DMS 273 (cell line): ENCODE measurements around the gene LPCAT3.
A peak's percentile ranks its signal among the peaks of the same experiment; 100 is the strongest.
"Not testable (repeated sequence)": the region's sequence is repeated elsewhere in the genome, so short reads cannot be mapped to it uniquely, and the experiment has no call there.

Experiments
- DNase-seq: peaks from one replicate; lab custom pipeline; 2025; ENCODE audit not compliant: unreplicated experiment; lab: John Stamatoyannopoulos, UW

LPCAT3 gene, protein sequence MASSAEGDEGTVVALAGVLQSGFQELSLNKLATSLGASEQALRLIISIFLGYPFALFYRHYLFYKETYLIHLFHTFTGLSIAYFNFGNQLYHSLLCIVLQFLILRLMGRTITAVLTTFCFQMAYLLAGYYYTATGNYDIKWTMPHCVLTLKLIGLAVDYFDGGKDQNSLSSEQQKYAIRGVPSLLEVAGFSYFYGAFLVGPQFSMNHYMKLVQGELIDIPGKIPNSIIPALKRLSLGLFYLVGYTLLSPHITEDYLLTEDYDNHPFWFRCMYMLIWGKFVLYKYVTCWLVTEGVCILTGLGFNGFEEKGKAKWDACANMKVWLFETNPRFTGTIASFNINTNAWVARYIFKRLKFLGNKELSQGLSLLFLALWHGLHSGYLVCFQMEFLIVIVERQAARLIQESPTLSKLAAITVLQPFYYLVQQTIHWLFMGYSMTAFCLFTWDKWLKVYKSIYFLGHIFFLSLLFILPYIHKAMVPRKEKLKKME

DNA sequence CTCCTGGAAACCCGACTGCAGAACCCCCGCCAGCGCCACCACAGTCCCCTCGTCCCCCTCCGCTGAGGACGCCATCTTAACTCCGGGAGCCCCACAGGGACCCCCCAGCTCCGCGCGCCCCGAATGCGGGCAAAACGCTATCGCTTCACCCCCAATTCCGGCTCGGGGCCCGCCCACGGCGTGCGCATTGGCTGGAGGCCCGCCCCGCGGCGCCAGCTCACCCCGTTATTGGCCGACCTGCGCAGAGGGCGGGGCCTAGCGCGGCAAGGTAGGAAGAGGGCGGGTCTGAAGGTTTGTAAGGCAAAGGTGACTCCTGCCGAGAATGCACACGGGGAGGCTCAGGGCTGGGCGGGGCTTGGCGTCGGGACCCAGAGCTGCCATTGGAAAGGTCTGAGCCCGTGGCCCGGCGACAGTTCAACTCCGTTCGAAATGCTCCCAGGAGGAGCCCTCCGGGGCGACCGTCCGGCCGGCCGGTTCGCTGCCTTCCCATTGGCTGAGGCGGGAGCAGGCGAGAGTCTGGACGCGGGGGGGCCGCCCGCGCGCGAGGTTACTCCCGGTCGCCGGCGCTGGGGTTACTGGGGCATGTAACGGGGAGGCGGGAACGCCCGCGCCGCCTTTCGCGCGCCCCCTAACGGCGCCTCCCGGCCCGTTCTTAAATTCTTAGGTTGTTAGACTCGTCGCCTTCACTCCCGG lies at the start of gene LPCAT3:
LPCAT3 (minus strand) TSS at position 127 of the 693 bp plus-strand sequence; CDS start at position 75, 52 bp downstream.
- DNase-seq: peak; percentile 96

DNA sequence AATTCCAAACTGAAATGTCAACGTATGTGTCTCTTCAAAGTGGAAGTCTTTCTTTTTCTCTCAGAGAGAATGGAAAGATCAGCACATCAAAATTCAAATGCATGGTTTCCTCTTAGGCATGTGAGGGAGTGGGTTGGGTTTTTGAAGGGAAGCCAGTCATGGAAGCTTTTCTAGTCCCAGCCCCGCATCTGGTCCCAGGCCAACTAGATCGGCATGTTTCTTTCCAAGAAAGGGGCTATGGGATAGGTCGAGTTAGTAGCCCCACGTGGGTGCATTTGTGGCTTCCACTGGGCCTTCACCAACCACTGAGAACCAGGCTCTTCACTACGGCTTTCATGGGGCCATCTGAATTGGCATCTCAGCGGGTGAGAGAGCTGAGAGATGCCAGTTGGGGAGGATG lies 48.8 kb upstream of the LPCAT3 start:
- DNase-seq: no peak

DNA sequence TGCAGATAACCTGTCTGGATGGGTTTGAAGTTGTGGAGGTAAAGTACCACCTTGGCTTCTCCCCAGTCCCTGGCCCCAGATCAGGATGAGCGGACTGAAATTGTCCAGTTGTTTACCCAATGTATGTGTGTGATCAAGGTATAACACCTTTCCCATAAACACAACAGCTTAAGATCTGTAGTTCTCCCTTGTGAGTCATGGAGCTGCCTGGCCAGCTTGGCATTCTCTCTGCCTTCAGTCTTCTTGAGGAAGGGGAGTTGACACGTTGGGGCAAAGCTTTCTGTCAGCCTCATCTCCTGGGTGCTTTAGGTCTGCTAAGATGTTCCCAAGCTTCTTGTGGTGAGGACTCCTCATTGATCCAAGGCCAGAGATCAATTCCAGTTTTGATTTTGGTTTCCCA lies 48.3 kb upstream of the LPCAT3 start:
- no peak for DNase-seq

DNA sequence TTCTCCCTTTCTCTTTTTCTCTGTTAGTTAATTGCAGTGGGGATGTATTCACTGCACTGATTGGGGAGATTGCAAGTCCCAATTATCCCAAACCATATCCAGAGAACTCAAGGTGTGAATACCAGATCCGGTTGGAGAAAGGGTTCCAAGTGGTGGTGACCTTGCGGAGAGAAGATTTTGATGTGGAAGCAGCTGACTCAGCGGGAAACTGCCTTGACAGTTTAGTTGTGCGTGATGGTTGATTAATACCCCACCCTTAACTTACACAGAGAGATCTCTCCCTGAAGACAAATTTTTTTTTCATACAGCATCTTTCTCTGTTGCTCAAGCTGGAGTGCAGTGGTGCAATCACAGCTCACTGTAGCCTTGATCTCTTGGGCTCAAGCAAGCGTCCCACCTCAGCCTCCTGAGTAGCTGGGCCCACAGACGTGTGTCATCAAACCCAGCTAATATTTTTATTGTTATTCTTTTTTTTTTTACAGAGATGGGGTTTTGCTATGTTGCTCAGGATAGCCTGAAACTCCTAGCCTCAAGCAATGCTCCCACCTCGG lies 46.9 kb upstream of the LPCAT3 start:
- DNase-seq: no peak

DNA sequence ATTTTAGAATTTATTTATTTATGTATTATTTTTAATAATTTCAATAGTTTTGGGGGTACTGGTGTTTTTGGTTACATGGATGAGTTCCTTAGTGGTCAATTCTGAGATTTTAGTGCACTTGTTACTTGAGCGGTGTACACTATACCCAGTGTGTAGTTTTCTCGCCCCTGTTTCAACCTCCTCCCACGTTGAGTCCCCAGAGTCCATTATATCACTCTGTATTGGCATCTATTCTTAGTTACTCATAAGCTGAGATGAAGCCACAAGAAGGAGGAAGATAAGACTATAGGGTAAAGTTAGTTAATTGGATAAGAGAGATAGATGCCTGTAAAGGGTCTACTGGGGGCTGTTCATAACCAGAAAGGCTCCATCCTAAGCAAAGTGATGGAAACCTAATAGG lies 46.2 kb upstream of the LPCAT3 start:
- DNase-seq: no peak

DNA sequence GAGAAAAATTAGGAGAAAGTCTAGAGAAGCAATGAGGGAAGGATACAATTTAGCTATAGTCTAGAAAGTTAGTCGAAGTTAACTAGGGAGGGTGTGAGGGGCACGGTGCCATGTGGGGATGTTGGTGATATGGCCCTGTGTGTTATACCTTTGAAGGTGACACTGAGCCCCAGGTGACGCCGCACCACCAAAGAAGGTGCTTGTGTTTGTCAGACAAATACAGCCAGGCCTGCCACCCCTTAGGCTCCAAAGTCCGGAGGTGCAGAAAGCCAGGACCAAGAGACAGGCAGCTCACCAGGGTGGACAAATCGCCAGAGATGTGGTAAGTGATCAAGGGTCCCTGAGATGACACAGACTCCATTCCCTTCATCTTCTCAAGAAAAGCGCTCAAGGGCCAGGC lies 43.3 kb upstream of the LPCAT3 start:
- DNase-seq: no peak

DNA sequence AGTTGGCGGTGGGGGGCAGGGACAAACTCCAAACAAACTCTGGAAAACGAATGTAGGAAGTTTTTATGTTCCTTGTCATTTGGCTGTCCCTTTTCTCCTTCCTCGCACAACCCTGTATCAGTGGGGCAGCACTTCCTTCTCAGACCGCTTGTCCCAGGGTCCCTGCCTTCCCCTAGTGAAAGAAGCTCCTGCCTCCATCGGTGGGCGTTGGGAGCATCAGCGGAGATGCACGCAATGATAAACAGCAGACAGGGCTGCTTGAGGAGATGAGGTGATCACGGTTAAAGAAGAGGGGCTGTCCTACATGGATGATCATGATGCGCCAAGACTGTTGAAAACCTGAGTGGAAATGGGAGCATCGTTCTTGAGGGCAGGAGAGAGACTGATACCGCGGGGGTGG lies 42.9 kb upstream of the LPCAT3 start:
- no peak for DNase-seq

DNA sequence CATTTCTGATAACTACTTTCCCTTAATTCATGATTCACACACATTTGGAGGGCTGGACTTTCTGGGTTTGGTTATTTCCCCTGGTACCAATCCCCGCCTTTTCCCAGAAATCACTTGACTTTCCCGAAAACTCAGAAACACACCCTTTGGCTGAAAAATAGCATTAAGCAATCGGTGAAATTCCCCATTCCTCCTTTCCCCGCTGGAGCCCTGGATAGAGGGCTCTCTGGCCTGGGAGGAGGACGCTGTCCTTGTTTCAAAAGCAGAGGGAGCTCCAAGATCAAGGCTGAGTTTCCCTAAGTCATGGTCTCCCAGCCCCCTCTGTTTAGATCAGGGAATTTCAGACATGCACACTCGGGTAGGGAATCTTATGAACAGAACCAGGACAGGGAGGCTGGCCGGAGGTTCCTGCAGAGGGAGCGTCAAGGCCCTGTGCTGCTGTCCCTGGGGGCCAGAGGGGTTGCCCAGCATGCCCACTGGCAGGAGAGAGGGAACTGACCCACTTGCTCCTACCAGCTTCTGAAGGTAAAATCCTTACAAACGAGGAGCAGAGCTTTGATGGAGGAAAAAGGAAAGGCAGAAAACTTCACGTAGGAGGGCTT lies 42.2 kb upstream of the LPCAT3 start, which contains the start of gene C1S:
C1S (plus strand) TSS at position 366 of the 602 bp plus-strand sequence. CDS start 1,195 bp downstream, outside the sequence.
- DNase-seq: peak; percentile 44

DNA sequence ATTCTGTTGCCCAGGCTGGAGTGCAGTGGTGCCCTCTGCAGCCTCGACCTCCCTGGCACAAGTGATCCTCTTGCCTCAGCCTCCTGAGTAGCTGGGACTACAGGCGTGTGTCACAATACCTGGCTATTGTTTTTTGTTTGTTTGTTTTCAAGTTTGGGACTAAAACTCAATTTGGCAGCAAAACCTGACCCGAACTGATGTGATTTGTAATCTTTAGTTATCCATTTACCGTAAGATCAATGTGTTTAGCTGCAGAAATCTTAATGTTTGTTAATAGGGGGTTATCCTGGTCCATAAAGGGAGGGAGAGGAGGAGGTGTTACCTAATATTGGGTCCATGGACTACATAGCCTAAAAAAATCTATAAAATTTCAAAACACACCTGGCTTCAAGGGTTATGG lies 41.5 kb upstream of the LPCAT3 start:
- DNase-seq: no peak

DNA sequence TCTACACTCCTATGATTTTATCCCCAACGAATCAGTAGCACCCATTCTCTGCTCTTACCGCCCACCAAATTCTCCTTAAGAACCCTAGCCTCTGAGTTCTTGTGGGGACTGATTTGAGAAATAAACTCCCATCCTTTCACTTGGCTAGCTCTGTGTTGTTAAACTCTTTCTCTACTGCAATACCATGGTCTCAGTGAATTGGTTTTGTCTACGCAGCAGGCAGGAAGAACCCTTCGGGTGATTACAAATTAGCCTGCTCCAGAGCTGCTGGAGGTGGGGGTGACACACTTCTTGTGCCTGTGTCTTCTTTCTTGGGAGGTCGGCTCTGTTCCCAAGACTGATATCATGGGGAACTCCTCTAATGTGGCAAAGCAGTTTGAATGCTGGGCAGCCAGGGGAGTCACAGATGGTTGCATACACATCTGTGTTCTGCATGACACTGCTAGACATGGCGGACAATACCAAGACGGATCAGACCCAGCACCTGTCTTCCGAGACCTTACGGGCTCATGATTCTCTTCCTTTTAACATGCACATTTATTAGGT lies 40.6 kb upstream of the LPCAT3 start:
- DNase-seq: no peak

DNA sequence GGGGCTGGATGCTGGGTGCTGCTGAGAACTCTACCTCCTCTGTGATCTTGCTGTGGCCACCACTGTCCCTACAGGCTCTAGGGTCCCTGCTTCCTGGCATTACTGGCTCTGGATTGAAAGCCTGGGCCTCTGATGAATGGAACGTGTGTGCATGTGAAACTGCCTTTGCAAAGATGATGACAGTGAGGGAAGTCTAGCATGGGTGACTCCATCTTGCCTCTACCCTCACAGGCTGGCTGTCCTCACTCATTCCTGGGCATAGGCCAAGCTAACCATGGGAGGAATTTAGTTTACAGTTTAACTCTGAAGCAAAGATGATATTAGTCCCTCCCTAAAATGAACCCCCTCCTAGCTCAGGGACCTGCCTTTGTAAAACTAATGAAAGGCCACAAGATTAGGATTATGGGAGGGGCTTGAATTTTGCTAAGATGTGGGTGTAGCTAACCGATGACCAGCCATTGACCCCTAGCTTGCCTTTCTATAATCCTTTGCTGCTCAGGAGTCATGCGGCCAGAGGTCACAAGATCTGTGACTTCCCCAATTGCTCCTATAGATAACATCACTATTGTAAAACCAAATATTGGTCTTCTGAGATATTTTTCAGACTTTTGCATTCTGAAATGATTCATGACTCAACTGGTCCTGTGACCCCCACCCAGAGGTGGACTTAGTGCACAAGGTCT lies 40.0 kb upstream of the LPCAT3 start:
- DNase-seq: no peak

DNA sequence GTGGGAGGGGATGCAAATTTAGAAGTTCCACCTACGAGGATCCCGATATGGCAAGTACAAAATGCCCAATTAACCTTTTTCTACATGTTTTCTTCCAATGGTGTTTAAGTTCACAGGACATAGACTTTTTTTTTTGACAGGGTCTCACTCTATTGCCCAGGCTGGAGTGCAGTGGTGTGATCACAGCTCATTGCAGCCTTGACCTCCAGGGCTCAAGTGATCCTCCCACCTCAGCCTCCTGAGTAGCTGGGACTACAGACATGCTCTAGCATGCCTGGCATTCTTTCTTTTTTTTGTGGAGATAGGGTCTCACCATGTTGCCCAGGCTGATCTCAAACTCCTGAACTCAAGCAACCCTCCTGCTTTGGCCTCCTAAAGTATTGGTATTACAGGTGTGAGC lies 37.5 kb upstream of the LPCAT3 start:
- DNase-seq: not testable (repeated sequence)

DNA sequence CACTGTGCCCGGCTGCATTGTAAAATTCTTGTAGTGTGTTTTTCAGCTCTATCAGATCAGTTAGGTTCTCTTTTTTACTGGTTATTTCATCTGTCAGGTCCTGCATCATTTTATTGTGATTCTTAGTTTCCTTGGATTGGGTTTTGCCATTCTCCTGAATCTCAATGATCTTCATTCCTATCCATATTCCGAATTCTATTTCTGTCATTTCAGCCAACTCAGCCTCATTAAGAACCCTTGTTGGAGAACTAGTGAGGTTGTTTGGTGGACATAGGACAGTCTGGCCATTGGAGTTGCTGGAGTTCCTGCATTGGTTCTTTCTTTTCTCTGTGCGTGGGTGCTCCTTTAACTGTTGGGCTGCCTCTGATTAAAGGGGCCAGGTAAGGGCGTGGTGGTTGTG lies 36.6 kb upstream of the LPCAT3 start:
- no peak for DNase-seq

DNA sequence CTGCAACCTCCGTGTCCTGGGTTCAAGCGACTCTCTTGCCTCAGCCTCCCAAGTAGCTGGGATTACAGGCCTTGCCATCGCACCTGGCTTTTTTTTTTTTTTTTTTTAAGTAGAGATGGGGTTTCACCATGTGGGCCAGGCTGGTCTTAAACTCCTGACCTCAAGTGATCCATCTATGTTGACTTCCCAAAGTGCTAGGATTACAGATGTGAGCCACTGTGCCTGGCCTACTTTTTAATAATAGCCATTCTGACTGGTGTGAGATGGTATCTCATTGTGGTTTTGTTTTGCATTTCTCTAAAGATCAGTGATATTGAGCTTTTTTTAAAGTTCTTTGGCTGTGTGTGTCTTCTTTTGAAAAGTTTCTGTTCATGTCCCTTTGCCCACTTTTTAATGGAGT lies 31.7 kb upstream of the LPCAT3 start:
- DNase-seq: not testable (repeated sequence)

DNA sequence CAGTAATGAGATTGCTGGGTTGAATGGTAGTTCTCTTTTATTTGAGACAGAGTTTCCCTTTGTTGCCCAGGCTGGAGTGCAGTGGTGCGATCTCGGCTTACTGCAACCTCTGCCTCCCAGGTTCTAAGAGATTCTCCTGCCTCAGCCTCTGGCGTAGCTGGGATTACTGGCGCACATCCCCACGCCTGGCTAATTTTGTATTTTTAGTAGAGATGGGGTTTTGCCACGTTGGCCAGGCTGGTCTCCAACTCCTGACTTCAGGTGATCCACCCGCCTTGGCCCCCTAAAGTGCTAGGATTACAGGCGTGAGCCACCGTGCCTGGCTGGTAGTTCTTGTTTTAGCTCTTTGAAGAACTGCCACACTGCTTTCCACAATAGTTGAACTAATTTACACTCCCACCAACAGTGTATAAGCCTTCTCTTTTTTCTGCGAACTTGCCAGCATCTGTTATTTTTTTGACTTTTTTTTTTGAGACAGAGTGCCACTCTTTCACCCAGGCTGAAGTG lies 31.2 kb upstream of the LPCAT3 start:
- DNase-seq: not testable (repeated sequence)

DNA sequence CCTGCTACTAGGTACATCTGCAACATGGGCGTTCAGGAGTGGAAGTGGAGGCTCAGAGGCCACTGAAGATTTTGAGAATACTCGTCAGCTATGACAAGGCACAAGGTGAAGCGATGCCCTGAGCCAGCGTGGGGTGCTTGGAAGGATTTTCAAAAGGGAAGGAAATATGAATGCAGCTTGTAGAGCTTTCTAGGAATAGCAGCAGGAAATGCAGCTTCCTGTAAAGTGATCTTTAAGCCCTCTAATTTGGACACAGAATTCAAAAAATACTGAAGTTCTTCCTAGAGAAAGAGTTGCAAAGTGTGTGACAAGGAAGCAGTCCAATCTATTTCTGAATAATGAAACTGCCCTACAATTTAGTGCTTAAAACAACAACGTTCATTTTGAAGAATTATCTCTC lies 29.0 kb upstream of the LPCAT3 start:
- no peak for DNase-seq

DNA sequence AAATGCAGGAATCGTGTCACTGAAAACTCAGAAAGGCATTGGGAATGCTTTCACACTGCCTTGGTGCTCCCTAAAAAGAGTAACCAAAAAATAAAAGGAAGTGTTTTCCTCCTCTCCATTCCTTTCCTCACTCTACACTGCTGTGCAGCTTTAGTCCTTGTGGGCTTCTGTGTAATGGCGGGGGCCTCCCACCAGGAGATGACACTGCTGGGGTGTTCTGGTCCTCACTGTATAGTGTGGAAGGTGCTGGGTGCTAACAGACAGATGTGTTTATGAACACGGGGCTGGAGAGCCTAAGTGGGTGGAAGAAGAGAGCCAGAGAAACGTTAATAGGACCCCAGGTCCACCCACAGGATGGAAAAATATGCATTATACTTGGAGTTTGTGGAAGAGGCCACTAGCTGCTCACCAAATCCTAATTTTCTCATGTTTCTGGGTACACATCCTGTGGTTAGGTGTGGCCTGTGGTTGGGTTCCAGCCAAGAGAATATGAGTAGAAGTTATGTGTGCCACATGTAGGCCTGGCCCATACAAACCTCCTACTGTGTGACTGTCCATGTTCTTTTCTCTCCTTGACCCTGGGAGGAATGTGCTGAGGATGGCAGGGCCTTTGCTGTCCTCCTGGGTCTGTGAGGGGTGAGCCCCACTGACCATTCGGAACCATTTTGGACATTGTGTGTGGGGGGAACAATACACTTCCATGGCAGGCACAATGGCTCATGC lies 28.3 kb upstream of the LPCAT3 start:
- no peak for DNase-seq

DNA sequence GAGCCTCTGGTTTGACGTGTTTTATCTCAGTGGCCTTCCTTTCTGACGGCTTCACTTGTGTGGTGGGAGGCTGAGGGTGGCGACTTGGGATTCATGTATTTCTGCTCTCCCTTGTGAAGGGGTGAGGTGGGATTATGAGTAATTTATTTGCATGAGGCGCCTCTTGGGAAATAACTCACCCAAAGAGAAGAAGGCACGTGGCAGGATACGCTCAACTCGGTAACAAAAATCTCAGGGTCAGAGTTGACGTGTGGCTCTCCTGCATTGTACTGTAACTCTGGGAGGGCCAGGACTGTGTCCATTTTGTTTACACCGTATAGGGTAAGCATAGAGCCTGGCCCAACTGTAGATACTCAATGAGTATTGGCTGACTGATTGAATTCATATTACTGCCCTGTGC lies 27.6 kb upstream of the LPCAT3 start:
- no peak for DNase-seq

DNA sequence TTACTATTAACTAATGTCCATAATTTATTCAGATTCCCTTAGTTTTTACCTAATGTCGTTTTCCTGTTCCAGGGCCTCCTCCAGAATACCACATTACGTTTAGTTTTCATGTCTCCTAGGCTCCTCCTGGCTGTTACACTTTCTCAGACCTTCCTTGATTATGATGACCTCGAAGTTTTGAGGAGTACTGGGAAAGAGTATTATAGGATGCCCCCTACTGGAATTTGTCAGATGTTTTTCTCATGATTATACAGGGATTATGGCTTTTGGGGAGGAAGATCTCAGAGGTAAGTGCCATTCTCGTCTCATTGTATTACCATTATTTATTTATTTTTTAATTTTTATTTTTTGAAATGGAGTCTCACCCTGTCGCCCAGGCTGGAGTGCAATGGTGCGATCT lies 24.6 kb upstream of the LPCAT3 start:
- DNase-seq: peak; percentile 45

DNA sequence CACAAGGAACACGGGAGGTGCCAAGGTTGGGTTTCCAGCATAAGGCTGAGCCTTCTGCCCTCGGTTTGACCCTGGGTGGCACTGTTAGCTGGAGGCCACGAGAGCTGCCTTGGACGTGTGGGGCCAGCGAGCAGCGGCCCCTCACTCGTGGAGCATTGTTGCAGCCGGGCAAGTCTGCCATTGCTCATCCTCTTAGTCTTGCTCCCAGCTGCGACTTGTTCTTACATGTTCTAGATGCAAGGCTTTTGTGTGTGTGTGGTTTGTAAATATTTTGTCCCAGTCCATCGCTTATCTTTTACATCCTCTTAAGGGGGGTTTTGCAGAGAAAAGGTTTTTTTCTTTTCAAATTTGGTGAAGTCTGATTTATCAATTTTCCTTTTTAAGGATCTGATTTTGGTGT lies 21.1 kb upstream of the LPCAT3 start:
- peak; percentile 37 for DNase-seq
